Liver (tissue), 3 donors: Measurements from ENCODE around the gene ARIH2.

Source experiments
- FOXA1 ChIP-seq: IDR thresholded peaks from 2 replicates; pipeline ENCODE4 v1.6.1; 2016; ENCODE audit warnings: antibody characterized with exemption
- JUND ChIP-seq, 2 donors: IDR thresholded peaks; 2 replicates each; pipeline ENCODE4 v1.6.1; 2016; ENCODE audit warnings: antibody characterized with exemption in 2 of 2
- MAX ChIP-seq: IDR thresholded peaks from 2 replicates; pipeline ENCODE4 v1.6.1; 2016; ENCODE audit warnings: antibody characterized with exemption
- RAD21 ChIP-seq, 2 donors: IDR thresholded peaks; 2 replicates each; pipeline ENCODE4 v1.6.1; 2016; ENCODE audit warnings: antibody characterized with exemption in 2 of 2, mild to moderate bottlenecking in 2 of 2
- REST ChIP-seq: IDR thresholded peaks from 2 replicates; pipeline ENCODE4 v1.6.1; 2016; ENCODE audit warnings: antibody characterized with exemption, mild to moderate bottlenecking
- RXRA ChIP-seq, 2 donors: IDR thresholded peaks; 2 replicates each; pipeline ENCODE4 v1.6.1; 2017 to 2018; ENCODE audit warnings: antibody characterized with exemption in 2 of 2, mild to moderate bottlenecking in 1 of 2
- SP1 ChIP-seq: IDR thresholded peaks from 2 replicates; pipeline ENCODE4 v1.6.1; 2018; ENCODE audit warnings: antibody characterized with exemption, mild to moderate bottlenecking
- TAF1 ChIP-seq: conservative IDR thresholded peaks from 2 replicates; pipeline ENCODE4 v1.6.1; 2016; ENCODE audit warnings: antibody characterized with exemption, mild to moderate bottlenecking
- ZBTB33 ChIP-seq: IDR thresholded peaks from 2 replicates; pipeline ENCODE4 v1.6.1; 2016; ENCODE audit warnings: antibody characterized with exemption
- TF ChIP-seq, protein P1 (sequence below): fragments of 150-350 bp; IDR thresholded peaks from 2 replicates; pipeline ENCODE4 v1.5.1; 2017; ENCODE audit warnings: improper control_type of control experiment, low read depth, low read length; ENCODE audit not compliant: missing input control
- TF ChIP-seq, protein P2 (sequence below): IDR thresholded peaks from 2 replicates; pipeline ENCODE4 v1.6.1; 2016; ENCODE audit warnings: antibody characterized with exemption
- donor health status: healthy.
- donor health status: healthy.

- TF ChIP-seq, protein P1, sequence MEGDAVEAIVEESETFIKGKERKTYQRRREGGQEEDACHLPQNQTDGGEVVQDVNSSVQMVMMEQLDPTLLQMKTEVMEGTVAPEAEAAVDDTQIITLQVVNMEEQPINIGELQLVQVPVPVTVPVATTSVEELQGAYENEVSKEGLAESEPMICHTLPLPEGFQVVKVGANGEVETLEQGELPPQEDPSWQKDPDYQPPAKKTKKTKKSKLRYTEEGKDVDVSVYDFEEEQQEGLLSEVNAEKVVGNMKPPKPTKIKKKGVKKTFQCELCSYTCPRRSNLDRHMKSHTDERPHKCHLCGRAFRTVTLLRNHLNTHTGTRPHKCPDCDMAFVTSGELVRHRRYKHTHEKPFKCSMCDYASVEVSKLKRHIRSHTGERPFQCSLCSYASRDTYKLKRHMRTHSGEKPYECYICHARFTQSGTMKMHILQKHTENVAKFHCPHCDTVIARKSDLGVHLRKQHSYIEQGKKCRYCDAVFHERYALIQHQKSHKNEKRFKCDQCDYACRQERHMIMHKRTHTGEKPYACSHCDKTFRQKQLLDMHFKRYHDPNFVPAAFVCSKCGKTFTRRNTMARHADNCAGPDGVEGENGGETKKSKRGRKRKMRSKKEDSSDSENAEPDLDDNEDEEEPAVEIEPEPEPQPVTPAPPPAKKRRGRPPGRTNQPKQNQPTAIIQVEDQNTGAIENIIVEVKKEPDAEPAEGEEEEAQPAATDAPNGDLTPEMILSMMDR = no peak
- no peak for TF ChIP-seq ZBTB33
- no peak for TF ChIP-seq JUND (IDR thresholded peaks at IDR 0.05)
- no peak for TF ChIP-seq REST
- no peak for TF ChIP-seq TAF1
- no peak for TF ChIP-seq RXRA (IDR thresholded peaks at IDR 0.05)
- TF ChIP-seq, protein P2, sequence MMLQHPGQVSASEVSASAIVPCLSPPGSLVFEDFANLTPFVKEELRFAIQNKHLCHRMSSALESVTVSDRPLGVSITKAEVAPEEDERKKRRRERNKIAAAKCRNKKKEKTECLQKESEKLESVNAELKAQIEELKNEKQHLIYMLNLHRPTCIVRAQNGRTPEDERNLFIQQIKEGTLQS = no peak
- no peak for TF ChIP-seq RAD21 (IDR thresholded peaks at IDR 0.05)
- TF ChIP-seq FOXA1 = no peak
- no peak for TF ChIP-seq MAX
- no peak for TF ChIP-seq SP1
Observed at GRCh38 chr3:48945891-48946549, 27.4 kb downstream of the ARIH2 start.
